Stimulated activated CD4-positive, alpha-beta T cell treated with anti-CD3 and anti-CD28 coated beads, Interleukin-12 subunit alpha, Interleukin-12 subunit beta, amount 100 ng/mL, for 24 hours (primary cell): ENCODE measurements around the gene PMM2.
"Not testable (repeated sequence)": the region's sequence is repeated elsewhere in the genome, so short reads cannot be mapped to it uniquely, and the experiment has no call there.

ENCODE experiments used
- DNase-seq, 2 experiments: peaks; one replicate each; pipeline ENCODE4 v3.0.0-alpha.2; 2020; ENCODE audit warnings: low read depth in 2 of 2

The PMM2 gene

DNA sequence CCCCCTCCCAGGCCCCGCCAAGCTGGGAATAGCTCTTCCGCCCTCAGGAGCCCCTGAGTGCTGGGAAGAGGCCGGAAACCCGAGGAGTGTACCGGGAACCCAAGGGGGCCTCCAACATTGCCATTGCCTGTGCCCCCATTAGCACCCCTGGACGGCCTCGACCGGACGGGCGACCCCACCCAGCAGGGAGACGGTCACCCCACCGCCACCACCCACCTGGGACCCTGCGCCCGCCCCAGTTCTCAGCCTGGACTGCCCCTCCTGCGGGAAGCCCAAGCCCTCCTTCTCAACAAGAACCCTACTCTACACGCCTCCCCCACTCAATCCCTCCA, 69.2 kb downstream of the PMM2 start:
- DNase-seq: no peak

DNA sequence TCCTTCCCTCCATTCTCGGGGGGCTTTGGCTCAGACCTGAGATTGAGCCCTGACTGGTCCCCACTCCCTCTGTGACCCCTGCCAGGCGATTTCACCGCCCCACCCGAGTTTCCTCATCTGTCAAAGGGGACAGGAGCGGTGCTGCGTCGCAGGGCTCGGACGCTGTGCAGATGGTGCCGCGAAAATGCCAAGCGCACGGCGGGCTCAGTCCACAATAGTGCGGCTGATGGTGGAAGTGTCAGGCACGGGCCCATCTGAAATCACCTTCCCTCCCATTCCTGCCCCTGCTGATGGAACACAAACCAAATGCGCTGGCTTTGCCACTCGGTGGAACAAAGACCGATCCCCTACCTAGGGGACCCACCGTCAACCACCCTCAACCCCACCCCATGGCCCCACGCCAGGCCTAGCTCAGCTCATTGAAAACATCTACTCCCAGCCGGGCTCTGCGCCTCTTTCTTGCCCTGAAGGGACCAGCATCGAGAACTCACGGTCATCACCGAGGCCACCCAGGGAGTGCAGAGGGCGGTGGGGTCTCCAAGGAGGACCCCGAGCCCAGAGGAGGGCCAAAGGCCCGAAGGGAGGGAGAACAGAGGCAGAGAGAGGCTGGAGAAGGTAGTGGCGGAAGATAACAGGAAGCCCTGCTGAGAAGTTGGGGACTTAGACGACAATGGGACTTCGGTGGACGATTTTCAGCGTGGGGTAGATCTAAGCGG, 69.7 kb downstream of the PMM2 start:
- no peak for DNase-seq

DNA sequence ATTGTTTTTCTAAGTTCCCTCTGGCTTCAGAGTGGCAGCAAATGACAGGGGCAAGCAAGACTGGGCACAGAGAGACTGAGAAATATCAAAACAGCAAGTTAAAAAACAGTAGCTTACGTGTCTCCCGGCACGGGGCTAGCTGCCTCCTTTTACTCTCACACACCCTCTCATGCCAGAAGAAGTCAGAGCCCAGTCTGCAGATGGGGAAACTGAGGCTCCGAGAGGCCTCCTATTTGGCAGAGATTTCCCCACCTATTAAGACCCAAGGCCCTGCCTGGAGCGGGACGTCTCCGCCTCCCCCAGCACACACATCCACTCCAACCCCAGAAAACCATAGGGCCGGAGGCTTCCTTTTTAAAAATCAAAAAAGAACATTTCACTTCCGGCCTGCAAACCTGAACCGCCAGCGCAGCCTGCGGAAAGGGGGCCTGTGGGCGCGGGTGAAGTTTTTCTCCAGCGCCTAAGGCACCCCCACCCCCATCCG, 70.3 kb downstream of the PMM2 start:
- no peak for DNase-seq

DNA sequence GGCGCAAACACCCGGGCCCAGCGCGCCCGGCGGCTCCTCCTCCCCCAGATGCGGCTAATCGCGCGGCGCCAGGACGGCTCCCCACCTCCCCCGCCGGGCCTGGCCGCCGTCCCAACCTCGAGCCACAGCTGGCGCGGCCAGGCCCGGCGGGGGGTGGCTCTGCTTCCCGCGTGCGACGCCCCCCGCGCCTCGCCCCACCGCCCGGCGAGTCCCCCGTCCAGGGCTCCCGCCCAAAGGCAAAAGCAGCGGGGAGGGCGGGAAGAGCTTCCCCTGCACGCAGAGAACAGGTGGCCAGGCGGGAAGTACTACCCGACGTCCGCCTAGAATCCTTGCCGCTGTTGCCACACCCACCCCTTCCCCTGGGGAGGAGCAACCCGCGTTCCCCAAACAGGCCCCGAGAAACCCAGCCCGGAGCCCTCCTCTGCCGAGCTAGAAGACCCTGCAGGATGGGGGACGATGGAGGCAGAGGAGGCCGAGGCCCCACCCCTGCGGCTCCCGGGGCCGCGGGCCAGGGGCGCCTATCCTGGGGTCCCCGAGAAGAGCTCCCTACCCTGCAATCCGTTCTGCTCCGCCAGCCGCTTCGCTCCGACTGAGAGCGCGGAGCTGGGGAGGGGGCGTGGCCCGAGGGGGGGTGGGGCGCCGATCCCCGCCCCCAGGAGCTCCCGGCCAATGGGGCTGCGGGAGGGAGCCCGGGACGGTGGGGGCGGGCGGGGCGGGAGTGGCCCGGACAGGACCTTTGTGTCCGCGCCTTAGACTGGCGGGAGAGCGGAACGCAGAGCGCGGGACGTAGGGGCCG, 71.0 kb downstream of the PMM2 start, which contains the start of gene CARHSP1:
CARHSP1 (minus strand) TSS at position 591 of the 796 bp plus-strand sequence. CDS start 9,678 bp downstream, outside the sequence.
- peak; percentile 61 to 82 for DNase-seq

DNA sequence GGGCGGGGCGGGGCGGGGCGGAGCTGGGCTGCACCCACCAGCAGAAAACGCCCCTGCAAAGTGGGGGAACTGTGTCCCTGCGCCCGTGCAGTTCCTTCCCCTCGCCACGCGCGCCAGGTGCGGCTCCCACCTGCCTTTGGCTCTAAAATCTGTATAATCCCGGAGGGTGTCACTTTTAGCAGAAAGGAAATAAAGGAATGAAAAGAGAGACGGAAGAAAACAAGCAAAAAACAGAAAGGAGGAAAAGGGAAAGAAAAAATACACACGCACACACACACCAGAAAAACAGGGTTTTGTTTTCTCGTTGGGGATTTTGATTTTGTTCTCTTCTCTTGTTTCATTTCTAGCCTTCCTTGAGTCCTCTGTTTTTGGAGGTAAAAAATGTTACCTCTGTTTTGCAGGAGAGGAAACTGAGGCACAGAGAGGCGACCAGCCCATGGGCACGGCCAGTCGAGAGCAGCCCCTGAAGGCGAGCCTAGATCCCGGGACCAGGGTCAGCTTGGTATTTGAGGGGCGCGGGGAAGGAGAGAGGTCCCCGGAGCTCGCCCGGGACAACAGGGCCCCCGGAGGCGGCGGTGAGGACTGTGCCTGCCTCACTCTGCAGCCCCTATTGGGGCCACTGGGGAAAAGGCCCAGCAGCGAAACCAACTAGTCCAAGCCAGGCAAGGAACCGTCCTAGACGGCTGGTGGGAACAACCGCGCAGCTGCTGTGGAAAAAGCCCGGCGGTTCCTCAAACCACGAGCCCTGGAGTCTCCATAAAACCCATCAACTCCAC, 71.8 kb downstream of the PMM2 start:
- DNase-seq: no peak

DNA sequence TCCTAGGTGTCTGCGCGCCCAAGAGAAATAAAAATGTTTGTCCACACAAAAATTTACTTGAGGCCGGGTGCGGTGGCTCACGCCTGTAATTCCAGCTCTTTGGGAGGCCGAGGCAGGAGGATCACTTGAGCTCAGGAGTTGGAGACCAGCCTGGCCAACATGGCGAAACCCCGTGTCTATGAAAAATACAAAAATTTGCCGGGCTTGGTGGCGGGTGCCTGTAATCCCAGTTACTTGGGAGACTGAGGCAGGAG, 72.3 kb downstream of the PMM2 start:
- not testable (repeated sequence) for DNase-seq

DNA sequence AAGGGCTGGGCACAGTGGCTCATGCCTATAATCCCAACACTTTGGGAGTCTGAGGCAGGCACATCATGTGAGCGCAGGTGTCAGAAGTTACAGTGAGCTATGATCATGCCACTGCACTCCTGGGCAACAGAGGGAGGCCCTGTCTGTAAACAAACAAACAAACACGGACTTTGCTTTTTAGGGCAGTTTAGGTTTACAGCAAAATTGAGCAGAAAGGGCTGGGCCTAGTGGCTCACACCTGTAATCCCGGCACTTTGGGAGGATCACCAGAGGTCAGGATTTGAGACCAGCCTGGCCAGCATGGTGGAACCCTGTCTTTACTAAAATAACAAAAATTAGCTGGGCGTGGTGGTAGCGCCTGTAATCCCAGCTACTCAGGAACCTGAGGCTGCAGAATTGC, 74.4 kb downstream of the PMM2 start:
- DNase-seq: no peak

DNA sequence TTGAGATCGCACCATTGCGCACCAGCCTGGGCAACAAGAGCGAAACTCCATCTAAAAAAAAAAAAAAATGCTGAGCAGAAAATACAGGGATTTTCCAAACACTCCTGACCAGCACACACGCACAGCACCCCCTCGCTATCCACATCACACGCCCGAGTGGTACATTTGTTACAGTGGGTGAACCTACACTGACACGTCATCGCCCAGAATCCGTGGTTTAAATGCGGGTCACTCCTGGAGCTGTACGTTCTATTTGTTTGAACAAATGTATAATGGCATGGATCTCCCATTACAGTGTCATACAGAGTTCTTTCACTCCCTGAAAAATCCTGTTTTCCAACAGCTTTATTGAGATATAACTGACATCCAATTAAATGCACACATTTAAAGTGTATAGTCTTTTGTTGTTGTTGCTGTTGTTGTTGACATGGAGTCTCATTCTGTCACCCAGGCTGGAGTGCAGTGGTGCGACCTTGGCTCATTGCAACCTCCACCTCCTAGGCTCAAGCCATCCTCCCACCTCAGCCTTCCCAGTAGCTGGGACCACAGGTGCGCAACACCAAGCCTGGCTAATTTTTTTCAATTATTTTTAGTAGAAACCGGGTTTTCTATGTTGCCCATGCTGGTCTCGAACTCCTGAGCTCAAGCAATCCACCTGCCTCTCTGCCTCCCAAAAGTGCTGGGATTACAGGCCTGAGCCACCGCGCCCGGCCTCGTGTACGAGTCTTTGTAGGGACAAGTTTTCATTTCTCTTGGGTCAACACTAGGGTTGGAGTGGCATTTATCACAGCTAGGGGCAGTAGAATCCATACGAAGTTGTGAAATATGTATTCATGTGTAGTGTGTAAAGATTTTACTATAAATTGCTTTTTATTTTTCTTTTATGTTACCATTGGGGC, 75.6 kb downstream of the PMM2 start:
- no peak for DNase-seq

DNA sequence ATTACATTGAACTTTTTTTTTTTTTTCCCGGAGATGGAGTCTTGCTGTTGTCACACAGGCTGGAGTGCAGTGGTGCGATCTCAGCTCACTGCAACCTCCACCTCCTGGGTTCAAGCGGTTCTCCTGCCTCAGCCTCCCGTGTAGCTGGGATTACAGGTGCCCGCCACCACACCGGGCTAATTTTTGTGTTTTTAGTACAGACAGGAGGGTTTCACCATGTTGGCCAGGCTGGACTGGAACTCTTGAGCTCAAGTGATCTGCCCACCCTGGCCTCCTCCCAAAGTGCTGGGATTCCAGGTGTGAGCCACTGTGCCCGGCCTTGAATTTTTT, 76.2 kb downstream of the PMM2 start:
- DNase-seq: not testable (repeated sequence)

DNA sequence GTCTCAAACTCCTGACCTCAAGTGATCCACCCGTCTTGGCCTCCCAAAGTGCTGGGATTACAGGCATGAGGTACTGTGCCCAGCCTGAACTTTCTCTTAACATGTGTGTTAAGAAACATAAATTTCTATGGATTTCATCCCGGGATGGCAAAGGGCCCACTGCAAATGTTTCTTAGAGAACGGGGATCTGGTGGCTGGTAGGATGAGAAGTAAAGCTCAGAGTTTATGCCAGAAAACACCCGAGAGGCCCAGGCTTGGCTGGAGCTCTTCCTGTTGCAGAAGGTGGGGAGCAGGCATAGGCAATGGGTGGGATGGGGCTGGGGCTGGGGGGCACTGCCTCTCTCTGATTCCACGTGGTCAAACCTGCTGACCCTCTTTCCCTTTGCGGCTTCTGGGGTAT, 76.7 kb downstream of the PMM2 start:
- no peak for DNase-seq

DNA sequence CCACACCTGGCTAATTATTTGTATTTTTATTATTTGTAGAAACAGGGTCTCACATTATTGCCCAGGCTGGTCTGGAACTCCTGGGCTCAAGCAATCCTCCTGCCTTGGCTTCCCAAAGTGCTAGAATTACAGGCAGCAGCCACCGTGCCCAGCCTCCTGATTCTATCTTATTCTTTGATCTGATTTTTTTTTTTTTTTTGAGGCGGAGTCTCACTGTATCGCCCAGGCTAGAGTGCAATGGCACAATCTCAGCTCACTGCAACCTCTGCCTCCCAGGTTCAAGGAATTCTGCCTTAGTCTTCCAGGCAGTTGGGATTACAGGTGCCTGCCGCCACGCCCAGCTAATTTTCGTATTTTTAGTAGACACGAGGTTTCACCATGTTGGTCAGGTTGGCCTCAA, 77.7 kb downstream of the PMM2 start:
- not testable (repeated sequence) for DNase-seq

DNA sequence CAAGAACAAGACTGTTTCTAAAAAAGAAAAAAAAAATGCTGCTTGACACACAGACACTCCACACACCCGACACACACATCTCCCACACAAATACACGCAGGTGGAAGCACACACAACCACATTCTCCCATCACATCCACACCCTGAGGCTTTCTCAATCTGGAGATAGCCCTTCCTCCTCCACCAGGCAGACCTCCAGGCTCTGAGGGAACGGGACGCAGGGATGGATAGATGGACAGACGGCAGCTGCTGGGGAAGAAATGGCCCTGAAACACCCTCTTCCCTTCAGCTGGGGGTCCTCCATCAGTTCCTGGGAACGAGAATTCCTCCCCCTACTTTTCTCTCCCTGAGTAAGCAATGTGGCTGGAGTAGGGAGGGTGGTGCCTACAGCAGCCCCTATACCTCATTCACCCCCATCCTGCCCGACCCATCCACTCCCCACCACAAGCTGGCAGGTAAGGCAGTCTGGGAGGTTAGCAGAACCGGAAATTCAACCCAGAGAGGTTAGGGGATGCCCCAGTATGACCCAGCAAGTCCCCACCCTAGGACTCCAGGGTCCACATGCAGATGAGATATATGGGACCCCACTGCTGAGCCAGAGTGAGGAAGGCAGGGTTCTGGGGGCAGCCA, 80.4 kb downstream of the PMM2 start:
- DNase-seq: no peak

DNA sequence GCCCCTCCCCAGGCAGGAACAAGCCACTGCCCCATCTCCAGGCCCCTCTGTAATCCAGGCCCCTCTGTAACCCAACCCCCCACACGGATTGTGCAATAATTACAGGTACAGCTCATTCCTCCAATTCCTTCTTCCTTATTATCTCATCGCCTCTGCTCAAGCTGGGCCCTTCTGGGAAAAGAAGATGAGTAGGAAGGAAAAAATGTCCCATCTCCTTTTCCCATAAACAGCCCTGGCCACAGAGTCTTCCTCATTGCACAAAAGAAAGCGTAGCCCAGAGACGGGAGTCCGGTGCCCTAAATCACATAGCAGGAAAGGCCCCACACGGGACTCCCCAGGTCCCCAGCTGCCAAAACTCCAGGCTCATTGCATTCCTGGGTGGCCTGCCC, 80.9 kb downstream of the PMM2 start:
- DNase-seq: no peak

DNA sequence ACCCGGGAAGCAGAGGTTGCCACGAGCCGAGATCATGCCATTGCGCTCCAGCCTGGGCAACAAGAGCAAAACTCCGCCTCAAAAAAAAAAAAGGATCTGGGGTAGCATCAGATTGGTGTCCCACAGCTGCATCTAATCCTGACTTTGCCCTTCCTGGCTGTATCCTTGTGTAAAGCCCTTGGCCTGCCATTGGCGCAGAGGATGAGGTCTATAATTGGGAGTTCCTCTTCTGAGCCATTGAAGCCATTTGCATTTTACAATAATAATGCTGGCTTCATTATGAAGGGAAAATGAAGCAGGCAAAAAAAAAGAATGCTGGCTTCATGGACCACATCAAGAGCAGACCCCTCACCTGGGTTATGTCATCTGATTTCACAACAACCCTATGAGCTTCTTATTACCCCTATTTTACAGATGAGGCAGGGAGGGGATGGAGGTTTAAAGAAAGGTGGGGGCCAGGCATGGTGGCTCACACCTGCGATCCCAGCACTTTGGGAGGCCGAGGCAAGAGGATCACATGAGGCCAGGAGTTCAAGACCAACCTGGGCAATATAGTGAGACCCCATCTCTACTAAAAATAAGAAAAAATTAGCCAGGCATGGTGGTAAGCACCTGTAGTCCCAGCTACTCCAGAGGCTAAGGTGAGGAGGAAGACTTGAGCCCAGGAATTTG, 83.3 kb downstream of the PMM2 start:
- DNase-seq: no peak

DNA sequence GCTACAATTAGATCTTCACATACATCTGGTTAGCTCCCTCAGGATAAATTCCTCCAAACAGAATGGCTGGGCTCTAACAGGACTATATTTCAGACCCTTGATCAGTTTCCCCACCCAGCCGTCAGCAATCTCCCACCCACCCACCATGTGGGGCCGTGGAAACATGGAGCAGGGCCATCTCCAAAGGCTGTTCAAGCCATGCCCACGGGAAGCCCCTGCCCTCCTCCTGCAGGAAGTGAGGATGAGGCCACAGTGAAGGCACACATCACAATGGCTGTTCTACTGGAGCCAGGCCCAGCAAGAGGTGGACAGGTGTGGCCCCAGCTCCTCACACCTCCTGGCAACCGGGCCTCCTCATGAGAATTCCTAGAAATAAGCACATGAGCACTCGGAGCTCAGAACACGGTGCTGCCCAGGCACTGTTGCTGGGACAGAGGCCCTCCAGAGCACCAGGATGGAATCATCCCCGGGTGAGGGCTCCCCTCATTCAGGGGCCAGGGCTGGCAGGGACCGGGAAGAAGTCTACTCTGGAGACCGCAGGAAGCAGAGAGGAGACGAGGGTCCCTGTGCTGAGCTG, 84.5 kb downstream of the PMM2 start, which contains the start of gene LITAFD:
LITAFD (plus strand) TSS at position 311 of the 577 bp plus-strand sequence. CDS start 2,005 bp downstream, outside the sequence.
- DNase-seq: no peak

DNA sequence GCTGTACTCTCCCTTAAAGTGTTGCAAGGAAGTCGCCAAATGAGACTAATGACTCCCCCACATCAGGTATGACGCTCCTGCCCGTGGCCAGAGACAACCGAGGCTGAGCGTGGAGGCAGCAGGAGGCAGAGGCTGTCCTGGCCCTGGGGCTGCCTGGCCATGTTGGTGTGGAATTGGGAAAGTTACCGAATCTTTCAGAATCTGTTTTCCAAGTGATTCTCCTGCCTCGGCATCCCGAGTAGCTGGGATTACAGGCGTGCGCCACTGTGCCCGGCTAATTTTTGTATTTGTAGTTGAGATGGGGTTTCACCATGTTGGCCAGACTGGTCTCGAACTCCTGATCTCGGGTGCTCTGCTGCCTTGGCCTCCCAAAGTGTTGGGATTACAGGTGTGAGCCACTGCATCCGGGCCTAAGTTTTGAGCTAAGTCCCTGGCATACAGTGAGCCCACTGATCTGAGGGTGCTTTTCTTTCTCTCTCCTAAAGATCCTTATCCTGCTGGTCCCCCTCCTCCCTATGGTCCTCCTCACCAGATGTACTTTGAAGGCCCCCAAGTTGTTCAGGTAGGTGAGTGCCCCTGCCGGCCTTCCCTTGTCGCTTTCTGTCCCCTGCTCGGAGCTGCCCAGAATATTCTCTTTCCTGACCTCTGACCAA, 85.2 kb downstream of the PMM2 start:
- no peak for DNase-seq

DNA sequence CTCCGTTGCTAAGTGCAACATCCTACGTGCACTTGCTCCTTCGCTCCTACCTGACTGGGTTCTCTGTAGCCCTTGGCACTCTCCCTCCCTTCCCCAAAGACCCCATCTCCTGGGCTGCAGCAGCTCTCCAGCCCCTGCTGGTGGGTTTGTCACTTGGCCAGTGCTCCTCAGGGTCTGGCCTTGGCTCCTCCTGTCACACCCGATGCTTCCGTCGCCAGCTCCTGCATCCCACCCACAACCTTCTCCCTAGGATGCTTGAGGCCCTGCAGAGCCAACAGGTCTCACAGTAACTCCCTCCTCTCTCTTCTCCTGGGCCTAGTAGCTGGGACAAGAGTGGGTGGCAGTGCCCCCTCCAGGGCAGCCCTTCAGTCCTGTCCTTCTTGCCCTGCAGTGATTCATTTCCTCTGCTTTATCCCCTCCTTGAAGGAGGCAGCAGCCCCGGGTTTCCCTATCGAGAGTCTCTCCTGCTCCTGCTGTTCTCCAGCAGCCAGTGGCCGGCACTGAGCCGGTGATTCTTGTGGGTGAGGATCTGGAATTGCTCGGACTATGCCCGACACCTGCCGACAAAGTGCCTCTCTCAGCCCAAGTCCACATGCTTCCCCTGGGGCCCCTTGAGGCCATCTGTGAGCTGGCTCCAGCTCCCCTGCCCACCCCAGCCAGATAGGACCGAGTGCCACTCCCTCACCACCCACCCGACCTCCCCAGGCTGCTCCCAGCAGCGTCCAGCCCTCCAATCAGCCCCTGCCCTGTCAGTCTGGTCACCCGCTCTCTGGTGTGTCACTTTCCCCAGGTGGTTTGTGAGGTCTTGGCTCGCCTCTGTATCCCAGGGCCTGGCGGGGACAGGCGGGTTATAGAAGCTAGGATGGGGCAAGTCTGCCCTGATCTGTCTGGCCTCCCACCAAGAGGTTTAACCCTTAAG, 88.3 kb downstream of the PMM2 start:
- no peak for DNase-seq

DNA sequence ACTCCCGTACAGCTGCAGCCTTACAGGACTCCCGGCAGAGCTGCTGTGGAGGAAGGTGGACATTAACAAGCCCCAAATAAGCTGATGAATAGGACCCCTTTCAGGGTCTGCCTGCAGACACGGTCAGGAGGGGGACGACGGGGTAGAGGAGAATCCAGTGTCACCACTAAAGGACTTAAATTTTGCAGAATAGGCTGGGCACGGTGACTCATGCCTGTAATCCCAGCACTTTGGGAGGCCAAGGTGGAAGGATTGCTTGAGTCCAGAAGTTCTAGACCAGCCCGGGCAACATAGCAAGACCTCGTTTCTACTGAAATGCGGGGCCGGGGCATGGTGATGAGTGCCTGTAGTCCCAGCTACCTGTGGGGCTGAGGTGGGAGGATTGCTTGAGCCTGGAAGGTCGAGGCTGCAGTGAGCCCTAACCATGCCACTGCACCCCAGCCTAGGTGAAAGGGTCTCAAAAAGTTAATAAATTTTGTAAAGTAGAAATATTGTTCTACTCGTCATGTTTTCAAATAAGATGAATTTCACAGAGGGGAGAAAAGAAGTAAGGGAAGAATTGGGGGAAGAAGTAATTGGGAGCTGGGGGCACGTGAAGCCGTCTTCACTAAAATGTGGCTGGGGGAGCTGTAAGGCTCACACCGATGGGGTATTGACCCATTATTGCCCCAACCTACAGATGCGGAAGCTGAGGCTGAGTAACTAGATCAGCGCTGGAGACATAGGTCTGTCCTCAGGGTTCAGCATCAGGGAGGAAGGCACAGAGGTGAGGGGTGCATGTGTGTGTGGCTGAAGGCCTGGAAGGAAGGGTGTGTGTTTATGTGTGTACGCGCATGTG, 89.2 kb downstream of the PMM2 start:
- no peak for DNase-seq
